ENCODE measurements around the gene ATCAY. TPM values are rescaled to one million over a fixed set of nuclear protein-coding genes. Genes with fewer than 3 reads are reported as not detected.

Gene ATCAY
- total and polyA plus RNA-seq, 2 of the 13 experiments (the other 11 are each of a cell fraction or from before 2014, with no cell fraction given): not detected

DNA sequence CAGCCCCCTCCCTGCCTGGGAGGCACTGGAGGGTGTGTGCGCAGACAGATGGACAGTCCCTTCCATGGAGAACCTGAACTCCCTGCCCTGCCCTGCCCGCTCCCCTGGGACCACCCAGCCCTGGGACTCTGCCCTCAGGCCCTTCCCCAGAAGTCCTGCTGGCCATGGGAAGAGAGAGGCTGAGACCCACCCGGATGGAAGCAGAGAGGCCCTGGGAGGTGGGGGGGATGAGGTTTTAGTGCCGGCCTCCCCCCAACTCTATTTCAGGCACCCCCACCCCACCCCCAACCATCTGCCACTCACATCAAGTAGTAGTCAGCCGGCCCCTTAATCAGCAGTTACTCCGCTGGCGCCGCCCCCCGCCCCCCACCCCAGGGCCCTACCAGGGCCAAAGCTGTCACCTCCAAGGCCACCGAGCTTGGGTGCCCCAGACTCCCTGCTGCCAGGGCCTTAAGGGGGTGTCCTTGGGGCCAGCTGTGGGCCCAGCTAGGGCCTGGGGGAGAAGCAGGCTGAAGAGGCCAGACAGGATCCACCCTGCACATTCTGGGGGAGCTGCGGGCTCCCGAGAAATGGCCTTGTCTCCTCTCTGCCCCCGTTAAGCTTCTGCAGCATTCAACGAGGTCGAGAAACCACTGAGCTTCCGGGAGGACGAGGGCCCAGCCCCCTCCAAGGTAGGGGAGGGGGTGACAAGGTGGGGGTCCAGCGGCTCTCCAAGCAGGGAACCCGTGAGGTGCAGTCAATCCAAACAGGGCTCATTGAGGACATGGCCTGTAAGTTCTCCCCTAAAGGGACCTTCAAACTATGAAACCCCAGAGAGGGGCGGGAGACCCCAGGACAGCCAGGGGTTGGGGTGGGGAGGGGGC, 69.7 kb downstream of the ATCAY start:
- peaks cover 6% of the 10 kb centered on the region; the same call in 1 of the 2 replicates for H3K4me1 ChIP-seq (ENCODE audit: insufficient read depth, low read length)
- no peak overlapping the region for H3K4me3 ChIP-seq (replicated peaks in 1 of 3; ENCODE audit: insufficient read depth in 1 of 3, low read depth in 2 of 3, low read length in 3 of 3)
- no peak for ATAC-seq
- H3K9me3 ChIP-seq (ENCODE audit: low read length): no peaks in the 10 kb centered on the region
- in situ Hi-C loops (cut with HindIII; ENCODE audit: extremely low pct_ligation_motif_present, low pct_unique_long_range_greater_than_20kb): no loop called here
- ChIA-PET POLR2A (interaction anchor here (1.0 kb wide), 1 partner anchor 19 kb away, joined by 3 read pairs; no protein-coding TSS in a partner anchor), CTCF (ENCODE audit: low intra/inter-chr PET ratio, low total read pairs) (no interaction called here)
- intact Hi-C loops (cut with micrococcal nuclease; ENCODE audit: unreplicated experiment): no loop called here
- H3K4me2 ChIP-seq (ENCODE audit: low read depth, low read length): no peak overlapping the region
- no peak overlapping the region for H3K27ac ChIP-seq (ENCODE audit: extremely low read length, insufficient read depth, low read length)
- no peaks in the 10 kb centered on the region for H3K36me3 ChIP-seq (replicated peaks in 1 of 2; ENCODE audit: control insufficient read depth in 1 of 2, insufficient read depth in 2 of 2, low read length in 2 of 2)
- FAIRE-seq: no peak
- no peaks in the 10 kb centered on the region for H4K20me1 ChIP-seq (ENCODE audit: insufficient read depth, low read length)
- H3K27me3 ChIP-seq (ENCODE audit: control insufficient read depth in 1 of 2, insufficient read depth in 2 of 2, low read length in 2 of 2): peaks cover 0 to 7% of the 10 kb centered on the region in 2 experiments; a peak in 2 of 5 replicates
- DNase-seq (ENCODE audit: low spot score): no peak
- no peaks in the 10 kb centered on the region for H3K79me2 ChIP-seq (ENCODE audit: insufficient read depth, low read length)
- BruUV-seq (replicated peaks): no TSS peak
- no peak overlapping the region for H2AFZ ChIP-seq (ENCODE audit: low read length)
- H3K9ac ChIP-seq (ENCODE audit: insufficient read depth, low read depth, low read length): no peak overlapping the region
- WGBS (ENCODE audit: low lambda C conversion rate): 42% methylated on average over 5 of the region's 20 CpGs
- TF ChIP-seq ZNF547 (CRISPR knock-in tag; IDR thresholded peaks at IDR 0.05) (no peak), U2AF2 (IDR thresholded peaks at IDR 0.05; ENCODE audit: low read depth, low read length) (no peak), MXD4 (CRISPR knock-in tag; IDR thresholded peaks at IDR 0.05) (no peak), ZKSCAN8 (CRISPR knock-in tag; IDR thresholded peaks at IDR 0.05; ENCODE audit: borderline replicate concordance) (no peak), ZNF24 (IDR thresholded peaks at IDR 0.05) (no peak), ARID2 (CRISPR knock-in tag; IDR thresholded peaks at IDR 0.05; ENCODE audit: borderline replicate concordance) (no peak), NCOA2 (CRISPR knock-in tag; IDR thresholded peaks at IDR 0.05) (no peak), NR2F6 (IDR thresholded peaks at IDR 0.05) (no peak), NR2F6 (CRISPR knock-in tag; IDR thresholded peaks at IDR 0.05) (no peak), EP300 (IDR thresholded peaks at IDR 0.05; ENCODE audit: low read depth in 2 of 2, low read length in 2 of 2) (no peak), EP300 (CRISPR knock-in tag; IDR thresholded peaks at IDR 0.05; ENCODE audit: borderline replicate concordance) (no peak), ZNF350 (CRISPR knock-in tag; IDR thresholded peaks at IDR 0.05; ENCODE audit: borderline replicate concordance, low read depth) (no peak), ZFYVE20 (CRISPR knock-in tag; IDR thresholded peaks at IDR 0.05; ENCODE audit: borderline replicate concordance, low read depth) (no peak), SMC3 (IDR thresholded peaks at IDR 0.05; ENCODE audit: low read length) (no peak), ZNF562 (CRISPR knock-in tag; IDR thresholded peaks at IDR 0.05; ENCODE audit: borderline replicate concordance) (no peak), ZNF296 (CRISPR knock-in tag; conservative IDR thresholded peaks at IDR 0.05) (no peak), ZNF616 (CRISPR knock-in tag; IDR thresholded peaks at IDR 0.05; ENCODE audit: low read depth) (no peak)
- TF ChIP-seq, protein P1, sequence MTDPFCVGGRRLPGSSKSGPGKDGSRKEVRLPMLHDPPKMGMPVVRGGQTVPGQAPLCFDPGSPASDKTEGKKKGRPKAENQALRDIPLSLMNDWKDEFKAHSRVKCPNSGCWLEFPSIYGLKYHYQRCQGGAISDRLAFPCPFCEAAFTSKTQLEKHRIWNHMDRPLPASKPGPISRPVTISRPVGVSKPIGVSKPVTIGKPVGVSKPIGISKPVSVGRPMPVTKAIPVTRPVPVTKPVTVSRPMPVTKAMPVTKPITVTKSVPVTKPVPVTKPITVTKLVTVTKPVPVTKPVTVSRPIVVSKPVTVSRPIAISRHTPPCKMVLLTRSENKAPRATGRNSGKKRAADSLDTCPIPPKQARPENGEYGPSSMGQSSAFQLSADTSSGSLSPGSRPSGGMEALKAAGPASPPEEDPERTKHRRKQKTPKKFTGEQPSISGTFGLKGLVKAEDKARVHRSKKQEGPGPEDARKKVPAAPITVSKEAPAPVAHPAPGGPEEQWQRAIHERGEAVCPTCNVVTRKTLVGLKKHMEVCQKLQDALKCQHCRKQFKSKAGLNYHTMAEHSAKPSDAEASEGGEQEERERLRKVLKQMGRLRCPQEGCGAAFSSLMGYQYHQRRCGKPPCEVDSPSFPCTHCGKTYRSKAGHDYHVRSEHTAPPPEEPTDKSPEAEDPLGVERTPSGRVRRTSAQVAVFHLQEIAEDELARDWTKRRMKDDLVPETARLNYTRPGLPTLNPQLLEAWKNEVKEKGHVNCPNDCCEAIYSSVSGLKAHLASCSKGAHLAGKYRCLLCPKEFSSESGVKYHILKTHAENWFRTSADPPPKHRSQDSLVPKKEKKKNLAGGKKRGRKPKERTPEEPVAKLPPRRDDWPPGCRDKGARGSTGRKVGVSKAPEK (CRISPR knock-in tag; IDR thresholded peaks at IDR 0.05; ENCODE audit: borderline replicate concordance): no peak
- TF ChIP-seq, protein P2, sequence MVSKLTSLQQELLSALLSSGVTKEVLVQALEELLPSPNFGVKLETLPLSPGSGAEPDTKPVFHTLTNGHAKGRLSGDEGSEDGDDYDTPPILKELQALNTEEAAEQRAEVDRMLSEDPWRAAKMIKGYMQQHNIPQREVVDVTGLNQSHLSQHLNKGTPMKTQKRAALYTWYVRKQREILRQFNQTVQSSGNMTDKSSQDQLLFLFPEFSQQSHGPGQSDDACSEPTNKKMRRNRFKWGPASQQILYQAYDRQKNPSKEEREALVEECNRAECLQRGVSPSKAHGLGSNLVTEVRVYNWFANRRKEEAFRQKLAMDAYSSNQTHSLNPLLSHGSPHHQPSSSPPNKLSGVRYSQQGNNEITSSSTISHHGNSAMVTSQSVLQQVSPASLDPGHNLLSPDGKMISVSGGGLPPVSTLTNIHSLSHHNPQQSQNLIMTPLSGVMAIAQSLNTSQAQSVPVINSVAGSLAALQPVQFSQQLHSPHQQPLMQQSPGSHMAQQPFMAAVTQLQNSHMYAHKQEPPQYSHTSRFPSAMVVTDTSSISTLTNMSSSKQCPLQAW (CRISPR knock-in tag; IDR thresholded peaks at IDR 0.05): no peak
- TF ChIP-seq, protein P3, sequence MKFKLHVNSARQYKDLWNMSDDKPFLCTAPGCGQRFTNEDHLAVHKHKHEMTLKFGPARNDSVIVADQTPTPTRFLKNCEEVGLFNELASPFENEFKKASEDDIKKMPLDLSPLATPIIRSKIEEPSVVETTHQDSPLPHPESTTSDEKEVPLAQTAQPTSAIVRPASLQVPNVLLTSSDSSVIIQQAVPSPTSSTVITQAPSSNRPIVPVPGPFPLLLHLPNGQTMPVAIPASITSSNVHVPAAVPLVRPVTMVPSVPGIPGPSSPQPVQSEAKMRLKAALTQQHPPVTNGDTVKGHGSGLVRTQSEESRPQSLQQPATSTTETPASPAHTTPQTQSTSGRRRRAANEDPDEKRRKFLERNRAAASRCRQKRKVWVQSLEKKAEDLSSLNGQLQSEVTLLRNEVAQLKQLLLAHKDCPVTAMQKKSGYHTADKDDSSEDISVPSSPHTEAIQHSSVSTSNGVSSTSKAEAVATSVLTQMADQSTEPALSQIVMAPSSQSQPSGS (CRISPR knock-in tag; IDR thresholded peaks at IDR 0.05): no peak
